Smooth muscle cell (in vitro differentiated cells): Measurements from ENCODE around the gene BRD4. TPM values are rescaled to one million over a fixed set of nuclear protein-coding genes. Genes with fewer than 3 reads are reported as not detected.

Experiments
- DNase-seq: peaks from one replicate; lab custom pipeline; 2025; ENCODE audit not compliant: unreplicated experiment; lab: John Stamatoyannopoulos, UW
- H2AFZ ChIP-seq: fragments of 200-600 bp; sonication (generic); 2 replicates; pipeline ENCODE4 v1.6.0; 2016; ENCODE audit warnings: antibody characterized with exemption, low read depth, mild to moderate bottlenecking
- H3F3A ChIP-seq: fragments of 200-600 bp; sonication (generic); 2 replicates; pipeline ENCODE4 v1.6.0; 2017; ENCODE audit warnings: antibody characterized with exemption, low read depth
- H3K27ac ChIP-seq: fragments of 200-600 bp; sonication (generic); 2 replicates; pipeline ENCODE4 v1.5.1; 2016; ENCODE audit warnings: low read depth, mild to moderate bottlenecking
- H3K27me3 ChIP-seq: fragments of 200-600 bp; sonication (generic); 2 replicates; pipeline ENCODE4 v1.6.1; 2016; ENCODE audit warnings: low read depth, mild to moderate bottlenecking
- H3K36me3 ChIP-seq: fragments of 200-600 bp; sonication (generic); 2 replicates; pipeline ENCODE4 v1.5.1; 2016; ENCODE audit warnings: low read depth
- H3K4me1 ChIP-seq: fragments of 200-600 bp; sonication (generic); 2 replicates; pipeline ENCODE4 v1.5.1; 2016; ENCODE audit warnings: low read depth
- H3K4me2 ChIP-seq: fragments of 200-600 bp; sonication (generic); 2 replicates; pipeline ENCODE4 v1.6.0; 2016; ENCODE audit warnings: mild to moderate bottlenecking
- H3K4me3 ChIP-seq: fragments of 200-600 bp; sonication (generic); 2 replicates; pipeline ENCODE4 v1.5.1; 2016; ENCODE audit warnings: mild to moderate bottlenecking
- H3K79me2 ChIP-seq: fragments of 200-600 bp; sonication (generic); 2 replicates; pipeline ENCODE4 v1.6.0; 2016; ENCODE audit warnings: low read depth, mild to moderate bottlenecking
- H3K9ac ChIP-seq: fragments of 200-600 bp; sonication (generic); 2 replicates; pipeline ENCODE4 v1.6.0; 2016; ENCODE audit warnings: low read depth
- H3K9me3 ChIP-seq: fragments of 200-600 bp; sonication (generic); replicated peaks from 2 replicates; pipeline ENCODE4 v1.5.1; 2016; ENCODE audit warnings: low read depth
- H4K20me1 ChIP-seq: fragments of 200-600 bp; sonication (generic); 2 replicates; pipeline ENCODE4 v1.6.0; 2016; ENCODE audit warnings: low read depth
- WGBS: methylation state at CpG from one replicate; pipeline ENCODE4 v1.1.7; 2016; ENCODE audit warnings: low lambda C conversion rate; 5-methylcytosine and 5-hydroxymethylcytosine counted together
- polyA plus RNA-seq: library from polyadenylated mRNA; unstranded; fragments of >200 nt; fragmentation: Nextera tagmentation; extraction: Ambion mirVana; gene quantifications from 2 replicates; pipeline ENCODE4 v1.2.1, GENCODE V29; 2016
- total RNA-seq: library from RNA; depleted of rRNA; stranded (reverse); fragments of >200 nt; gene quantifications from 2 replicates; pipeline ENCODE4 v1.2.3, GENCODE V29; 2014
- TF ChIP-seq, protein P1 (sequence below): fragments of 200-600 bp; sonication (generic); IDR thresholded peaks from 2 replicates; pipeline ENCODE4 v1.5.1; 2017; ENCODE audit warnings: borderline replicate concordance, mild to moderate bottlenecking, antibody characterized with exemption; ENCODE audit not compliant: insufficient read depth, poor library complexity, severe bottlenecking

Gene BRD4
- total and polyA plus RNA-seq, 2 experiments from 2014 or later: 24.1 to 102 TPM

- no peak overlapping the region for H3K27ac ChIP-seq
Observed at GRCh38 chr19:15243236-15243957, 88.9 kb downstream of the BRD4 start.

DNA sequence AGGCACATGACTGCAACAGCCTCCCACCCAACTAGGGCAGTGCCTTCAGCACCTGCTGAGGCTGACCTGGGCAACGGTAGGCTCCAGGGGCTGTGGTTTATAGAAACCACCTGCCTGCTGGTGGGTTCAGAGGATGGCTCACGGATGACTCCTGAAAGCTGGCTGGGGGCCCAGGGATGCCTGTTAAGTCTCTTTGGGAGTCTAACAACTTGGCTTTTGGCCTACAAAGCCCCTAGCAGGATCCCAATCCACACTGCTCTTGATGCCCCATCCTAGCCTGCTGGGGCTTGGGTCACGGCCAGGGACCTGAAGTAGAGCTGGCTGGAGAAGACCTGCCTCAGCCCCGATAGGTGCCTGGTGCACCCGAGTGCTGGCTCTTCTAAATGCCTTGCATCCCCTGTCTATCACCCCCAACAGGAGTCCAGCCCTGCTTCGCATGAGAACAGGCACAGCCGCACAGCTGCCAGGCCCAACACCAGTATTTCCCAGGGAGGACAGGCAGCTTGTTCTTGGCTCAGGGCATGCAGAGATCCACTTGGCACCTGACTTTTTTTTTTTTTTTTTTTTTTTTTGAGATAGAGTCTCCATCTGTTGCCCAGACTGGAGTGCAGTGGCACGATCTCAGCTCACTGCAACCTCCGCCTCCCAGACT is 91.0 kb downstream of the BRD4 start:
- Histone ChIP-seq H3K4me3 (no peak overlapping the region), H3K27me3 (no peaks in the 10 kb centered on the region), H3K27ac (no peak overlapping the region), H4K20me1 (peaks cover 58% of the 10 kb centered on the region), H3K79me2 (peaks cover 26% of the 10 kb centered on the region), H3K4me2 (no peak overlapping the region), H3K9me3 (no peaks in the 10 kb centered on the region), H2AFZ (no peak overlapping the region), H3K36me3 (no peaks in the 10 kb centered on the region), H3F3A (peaks cover 2% of the 10 kb centered on the region), H3K4me1 (no peaks in the 10 kb centered on the region), H3K9ac (no peak overlapping the region)
- TF ChIP-seq, protein P1, sequence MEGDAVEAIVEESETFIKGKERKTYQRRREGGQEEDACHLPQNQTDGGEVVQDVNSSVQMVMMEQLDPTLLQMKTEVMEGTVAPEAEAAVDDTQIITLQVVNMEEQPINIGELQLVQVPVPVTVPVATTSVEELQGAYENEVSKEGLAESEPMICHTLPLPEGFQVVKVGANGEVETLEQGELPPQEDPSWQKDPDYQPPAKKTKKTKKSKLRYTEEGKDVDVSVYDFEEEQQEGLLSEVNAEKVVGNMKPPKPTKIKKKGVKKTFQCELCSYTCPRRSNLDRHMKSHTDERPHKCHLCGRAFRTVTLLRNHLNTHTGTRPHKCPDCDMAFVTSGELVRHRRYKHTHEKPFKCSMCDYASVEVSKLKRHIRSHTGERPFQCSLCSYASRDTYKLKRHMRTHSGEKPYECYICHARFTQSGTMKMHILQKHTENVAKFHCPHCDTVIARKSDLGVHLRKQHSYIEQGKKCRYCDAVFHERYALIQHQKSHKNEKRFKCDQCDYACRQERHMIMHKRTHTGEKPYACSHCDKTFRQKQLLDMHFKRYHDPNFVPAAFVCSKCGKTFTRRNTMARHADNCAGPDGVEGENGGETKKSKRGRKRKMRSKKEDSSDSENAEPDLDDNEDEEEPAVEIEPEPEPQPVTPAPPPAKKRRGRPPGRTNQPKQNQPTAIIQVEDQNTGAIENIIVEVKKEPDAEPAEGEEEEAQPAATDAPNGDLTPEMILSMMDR: no peak
- WGBS: 93% methylated on average over 9 of the region's 9 CpGs
- DNase-seq: no peak

More at GRCh38 chr19:15243236-15243957, 88.9 kb downstream of the BRD4 start:
- Histone ChIP-seq H3K36me3 (no peaks in the 10 kb centered on the region), H3K4me1 (no peaks in the 10 kb centered on the region), H3K27me3 (no peaks in the 10 kb centered on the region), H3F3A (peaks cover 9% of the 10 kb centered on the region), H3K9ac (no peak overlapping the region), H3K4me3 (no peak overlapping the region), H3K79me2 (peaks cover 45% of the 10 kb centered on the region), H3K9me3 (no peaks in the 10 kb centered on the region), H2AFZ (no peak overlapping the region), H4K20me1 (peaks cover 78% of the 10 kb centered on the region), H3K4me2 (no peak overlapping the region)
- no peak for DNase-seq
- 98% methylated on average over 9 of the region's 17 CpGs for WGBS
- TF ChIP-seq, protein P1: no peak

- H3K36me3 ChIP-seq: no peaks in the 10 kb centered on the region
- no peak overlapping the region for H3K4me2 ChIP-seq
- 96% methylated on average over 9 of the region's 9 CpGs for WGBS
- DNase-seq: no peak
- no peaks in the 10 kb centered on the region for H3K27me3 ChIP-seq
- no peak overlapping the region for H3K9ac ChIP-seq
- peaks cover 11% of the 10 kb centered on the region for H3F3A ChIP-seq
- H3K27ac ChIP-seq: no peak overlapping the region
- no peak overlapping the region for H3K4me3 ChIP-seq
- no peaks in the 10 kb centered on the region for H3K9me3 ChIP-seq
- TF ChIP-seq, protein P1: no peak
- no peak overlapping the region for H2AFZ ChIP-seq
- peaks cover 21% of the 10 kb centered on the region for H3K79me2 ChIP-seq
- H4K20me1 ChIP-seq: peaks cover 50% of the 10 kb centered on the region
- no peaks in the 10 kb centered on the region for H3K4me1 ChIP-seq
Observed at GRCh38 chr19:15240515-15240914, 91.8 kb downstream of the BRD4 start.
